ENCODE results near the gene MADD.

GRCh38 chr11:47280099-47280498 is 10.2 kb downstream of the MADD start:
- TF ChIP-seq CTCF (IDR thresholded peaks at IDR 0.05) (no peak), POLR2AphosphoS5 (IDR thresholded peaks at IDR 0.05) (no peak), POLR2A (IDR thresholded peaks at IDR 0.05) (no peak), EP300 (IDR thresholded peaks at IDR 0.05) (no peak)

All from stomach (tissue), 4 donors.